Tibial nerve (tissue), 4 donors: ENCODE measurements around the gene COL4A1. TPM values are rescaled to one million over a fixed set of nuclear protein-coding genes. Genes with fewer than 3 reads are reported as not detected.

Source experiments
- DNase-seq, 2 donors: peaks; one replicate each; pipeline ENCODE4 v3.0.0-alpha.2; 2019; ENCODE audit warnings: low spot score in 2 of 2
- H3K27ac ChIP-seq, 4 donors: fragments of 200-600 bp; sonication (generic) in 3 of 4; one replicate each; pipeline ENCODE4 v1.5.1; 2017 to 2019; ENCODE audit warnings: mild to moderate bottlenecking in 1 of 4
- H3K27me3 ChIP-seq, 2 donors: fragments of 200-600 bp; sonication (generic) in 1 of 2; one replicate each; pipeline versions ENCODE4 v1.5.1 to v1.6.0; 2017 to 2019
- H3K36me3 ChIP-seq, 3 donors: fragments of 200-600 bp; sonication (generic); one replicate each; pipeline ENCODE4 v1.5.1; 2018 to 2019
- H3K4me1 ChIP-seq, 4 donors: fragments of 200-600 bp; sonication (generic) in 3 of 4; one replicate each; pipeline ENCODE4 v1.5.1; 2017 to 2019
- H3K4me3 ChIP-seq, 4 donors: fragments of 200-600 bp; sonication (generic) in 3 of 4; one replicate each; pipeline ENCODE4 v1.5.1; 2017 to 2019; ENCODE audit warnings: mild to moderate bottlenecking in 1 of 4, moderate library complexity in 1 of 4
- H3K9me3 ChIP-seq, 4 donors: fragments of 200-600 bp; sonication (generic) in 3 of 4; one replicate each; pipeline ENCODE4 v1.5.1; 2017 to 2019
- CTCF ChIP-seq, 5 experiments: fragments of 200-600 bp in 3 of 5; fragments of 450-650 bp in 2 of 5; sonication (generic) in 3 of 5; IDR thresholded peaks; one replicate each; pipeline ENCODE4 v1.5.1; 2016 to 2019; ENCODE audit warnings: antibody characterized with exemption in 5 of 5, mild to moderate bottlenecking in 3 of 5, moderate library complexity in 2 of 5
- EP300 ChIP-seq, 2 donors: sonication (generic); formaldehyde crosslinking; IDR thresholded peaks; one replicate each; pipeline ENCODE4 v1.6.1; 2017; ENCODE audit warnings: antibody characterized with exemption in 2 of 2, mild to moderate bottlenecking in 1 of 2
- POLR2A ChIP-seq, 2 donors: fragments of 450-650 bp; IDR thresholded peaks; one replicate each; pipeline ENCODE4 v1.6.1; 2017; ENCODE audit warnings: antibody characterized with exemption in 2 of 2, mild to moderate bottlenecking in 2 of 2, moderate library complexity in 2 of 2
- WGBS, 2 donors: methylation state at CpG; one replicate each; pipeline ENCODE4 v1.1.5; 2018; 5-methylcytosine and 5-hydroxymethylcytosine counted together
- total RNA-seq, 4 donors: library from RNA; depleted of rRNA; stranded (reverse); fragments of >200 nt; gene quantifications; one replicate each; pipeline ENCODE4 v1.1.0, GENCODE V29; 2016

COL4A1 gene
- total RNA-seq, 4 donors from 2014 or later: 385 to 583 (median 526) TPM

- no peaks in the 10 kb centered on the region for H3K9me3 ChIP-seq
- TF ChIP-seq CTCF (IDR thresholded peaks at IDR 0.05) (no peak), POLR2A (IDR thresholded peaks at IDR 0.05) (no peak), EP300 (IDR thresholded peaks at IDR 0.05) (no peak)
- DNase-seq: no peak
- H3K27me3 ChIP-seq: no peaks in the 10 kb centered on the region
- peaks cover 0 to 9% (median 0%) of the 10 kb centered on the region in 4 donors for H3K4me1 ChIP-seq
- no peak overlapping the region for H3K4me3 ChIP-seq
- H3K27ac ChIP-seq: no peak overlapping the region
- WGBS, 2 donors: 84% methylated on average over 5 of the region's 5 CpGs
- H3K36me3 ChIP-seq: peaks cover 0 to 95% (median 0%) of the 10 kb centered on the region in 3 donors
Measured at GRCh38 chr13:110192472-110192871, 114.5 kb downstream of the COL4A1 start.

- H3K27ac ChIP-seq: no peak overlapping the region
- WGBS, 2 donors: 46 to 54% methylated on average over 5 of the region's 5 CpGs
Measured at GRCh38 chr13:110187641-110188161, 119.3 kb downstream of the COL4A1 start.

GRCh38 chr13:110186231-110186855 lies 120.6 kb downstream of the COL4A1 start:
- DNase-seq: no peak
- Histone ChIP-seq H3K27me3 (no peaks in the 10 kb centered on the region), H3K36me3 (peaks cover 2 to 97% (median 7%) of the 10 kb centered on the region in 3 donors), H3K4me3 (no peak overlapping the region), H3K9me3 (no peaks in the 10 kb centered on the region), H3K4me1 (peaks cover 0 to 9% (median 0%) of the 10 kb centered on the region in 4 donors), H3K27ac (no peak overlapping the region)
- 88 to 90% methylated on average over 10 of the region's 10 CpGs for WGBS, 2 donors
- no peak for TF ChIP-seq CTCF (IDR thresholded peaks at IDR 0.05)
- no peak for TF ChIP-seq EP300 (IDR thresholded peaks at IDR 0.05)
- TF ChIP-seq POLR2A (IDR thresholded peaks at IDR 0.05): no peak

More at GRCh38 chr13:110187641-110188161, 119.3 kb downstream of the COL4A1 start:
- TF ChIP-seq EP300 (IDR thresholded peaks at IDR 0.05): peak in 1 of 2 donors; percentile 7
- TF ChIP-seq POLR2A (IDR thresholded peaks at IDR 0.05): no peak
- peaks cover 0 to 9% (median 0%) of the 10 kb centered on the region in 4 donors for H3K4me1 ChIP-seq
- peaks cover 0 to 97% (median 3%) of the 10 kb centered on the region in 3 donors for H3K36me3 ChIP-seq
- H3K9me3 ChIP-seq: no peaks in the 10 kb centered on the region
- no peak overlapping the region for H3K4me3 ChIP-seq
- H3K27me3 ChIP-seq: no peaks in the 10 kb centered on the region
- DNase-seq: no peak

- no peak for DNase-seq
- 89 to 90% methylated on average over 16 of the region's 16 CpGs for WGBS, 2 donors
- TF ChIP-seq EP300 (IDR thresholded peaks at IDR 0.05) (no peak), POLR2A (IDR thresholded peaks at IDR 0.05) (no peak), CTCF (IDR thresholded peaks at IDR 0.05) (no peak)
- Histone ChIP-seq H3K4me1 (peaks cover 0 to 9% (median 0%) of the 10 kb centered on the region in 4 donors), H3K9me3 (no peaks in the 10 kb centered on the region), H3K27ac (no peak overlapping the region), H3K4me3 (no peak overlapping the region), H3K27me3 (no peaks in the 10 kb centered on the region), H3K36me3 (peaks cover 5 to 97% (median 7%) of the 10 kb centered on the region in 3 donors)
Measured at GRCh38 chr13:110185696-110186095, 121.3 kb downstream of the COL4A1 start.

GRCh38 chr13:110183910-110184309 lies 123.0 kb downstream of the COL4A1 start:
- DNase-seq: no peak

More at GRCh38 chr13:110183910-110184309, 123.0 kb downstream of the COL4A1 start:
- 71 to 72% methylated on average over 5 to 7 of the region's 7 CpGs for WGBS, 2 donors
- Histone ChIP-seq H3K9me3 (no peaks in the 10 kb centered on the region), H3K36me3 (peaks cover 5 to 99% (median 7%) of the 10 kb centered on the region in 3 donors), H3K27me3 (no peaks in the 10 kb centered on the region), H3K27ac (no peak overlapping the region), H3K4me1 (peaks cover 0 to 9% (median 0%) of the 10 kb centered on the region in 4 donors), H3K4me3 (no peak overlapping the region)
- TF ChIP-seq CTCF (IDR thresholded peaks at IDR 0.05): no peak
- TF ChIP-seq POLR2A (IDR thresholded peaks at IDR 0.05): no peak
- TF ChIP-seq EP300 (IDR thresholded peaks at IDR 0.05): no peak
